ENCODE results near the gene GPX1. TPM values are rescaled to one million over a fixed set of nuclear protein-coding genes. Genes with fewer than 3 reads are reported as not detected.
"Not testable (repeated sequence)": the region's sequence is repeated elsewhere in the genome, so short reads cannot be mapped to it uniquely, and the experiment has no call there.

Gene GPX1
- total RNA-seq, 1 donor = 183 TPM

GRCh38 chr3:49401766-49402165, 43.6 kb upstream of the GPX1 start:
- Histone ChIP-seq H4K20me1 (ENCODE audit: insufficient read depth, low read length) (peaks cover 80% of the 10 kb centered on the region), H3K9me3 (ENCODE audit: low read depth, low read length) (no peaks in the 10 kb centered on the region), H2AFZ (ENCODE audit: low read length) (no peak overlapping the region), H3K27ac (ENCODE audit: low read depth, low read length) (no peak overlapping the region), H3K79me2 (ENCODE audit: insufficient read depth, low read length) (peaks cover 97% of the 10 kb centered on the region), H3K4me2 (ENCODE audit: insufficient read depth, low read length) (no peak overlapping the region), H3K4me1 (ENCODE audit: insufficient read depth, low read length) (peaks cover 18% of the 10 kb centered on the region), H3K36me3 (ENCODE audit: insufficient read depth, low read length) (peaks cover 34% of the 10 kb centered on the region), H3K27me3 (ENCODE audit: insufficient read depth, low read length) (no peaks in the 10 kb centered on the region), H3K4me3 (ENCODE audit: insufficient read depth, low read length) (no peak overlapping the region)
- DNase-seq (ENCODE audit: insufficient read length, low spot score, missing footprints) = no peak
- no peak for TF ChIP-seq CTCF (IDR thresholded peaks at IDR 0.05; ENCODE audit: extremely low read depth, low read depth, low read length)

GRCh38 chr3:49399461-49399860, 41.3 kb upstream of the GPX1 start:
- no peak for DNase-seq (ENCODE audit: insufficient read length, low spot score, missing footprints)
- Histone ChIP-seq H3K79me2 (ENCODE audit: insufficient read depth, low read length) (peaks cover 97% of the 10 kb centered on the region), H3K4me3 (ENCODE audit: insufficient read depth, low read length) (no peak overlapping the region), H3K27me3 (ENCODE audit: insufficient read depth, low read length) (no peaks in the 10 kb centered on the region), H3K36me3 (ENCODE audit: insufficient read depth, low read length) (peaks cover 41% of the 10 kb centered on the region), H3K9me3 (ENCODE audit: low read depth, low read length) (no peaks in the 10 kb centered on the region), H3K27ac (ENCODE audit: low read depth, low read length) (no peak overlapping the region), H3K4me2 (ENCODE audit: insufficient read depth, low read length) (no peak overlapping the region), H4K20me1 (ENCODE audit: insufficient read depth, low read length) (peaks cover 81% of the 10 kb centered on the region), H3K4me1 (ENCODE audit: insufficient read depth, low read length) (peaks cover 12% of the 10 kb centered on the region), H2AFZ (ENCODE audit: low read length) (no peak overlapping the region)
- TF ChIP-seq CTCF (IDR thresholded peaks at IDR 0.05; ENCODE audit: extremely low read depth, low read depth, low read length) = no peak

GRCh38 chr3:49397470-49397869, 39.3 kb upstream of the GPX1 start:
- Histone ChIP-seq H3K27me3 (ENCODE audit: insufficient read depth, low read length) (no peaks in the 10 kb centered on the region), H3K9me3 (ENCODE audit: low read depth, low read length) (no peaks in the 10 kb centered on the region), H3K36me3 (ENCODE audit: insufficient read depth, low read length) (peaks cover 37% of the 10 kb centered on the region), H4K20me1 (ENCODE audit: insufficient read depth, low read length) (peaks cover 81% of the 10 kb centered on the region), H3K27ac (ENCODE audit: low read depth, low read length) (peak overlapping the region; percentile 45), H2AFZ (ENCODE audit: low read length) (no peak overlapping the region), H3K4me2 (ENCODE audit: insufficient read depth, low read length) (no peak overlapping the region), H3K79me2 (ENCODE audit: insufficient read depth, low read length) (peaks cover 96% of the 10 kb centered on the region), H3K4me1 (ENCODE audit: insufficient read depth, low read length) (peaks cover 12% of the 10 kb centered on the region), H3K4me3 (ENCODE audit: insufficient read depth, low read length) (no peak overlapping the region)
- DNase-seq (ENCODE audit: insufficient read length, low spot score, missing footprints) = no peak
- TF ChIP-seq CTCF (IDR thresholded peaks at IDR 0.05; ENCODE audit: extremely low read depth, low read depth, low read length) = no peak

GRCh38 chr3:49391310-49391709, 33.2 kb upstream of the GPX1 start:
- H3K27ac ChIP-seq (ENCODE audit: low read depth, low read length); DNase-seq (ENCODE audit: insufficient read length, low spot score, missing footprints); H3K4me3 ChIP-seq (ENCODE audit: insufficient read depth, low read length); H3K27me3 ChIP-seq (ENCODE audit: insufficient read depth, low read length); H3K4me2 ChIP-seq (ENCODE audit: insufficient read depth, low read length); H2AFZ ChIP-seq (ENCODE audit: low read length); H3K9me3 ChIP-seq (ENCODE audit: low read depth, low read length): not testable (repeated sequence)
- Histone ChIP-seq H3K79me2 (ENCODE audit: insufficient read depth, low read length) (peaks cover 95% of the 10 kb centered on the region), H3K36me3 (ENCODE audit: insufficient read depth, low read length) (peaks cover 20% of the 10 kb centered on the region), H3K4me1 (ENCODE audit: insufficient read depth, low read length) (peaks cover 11% of the 10 kb centered on the region), H4K20me1 (ENCODE audit: insufficient read depth, low read length) (peaks cover 82% of the 10 kb centered on the region)
